Panc1 (cell line): ENCODE results near the gene PTPRN. TPM values are rescaled to one million over a fixed set of nuclear protein-coding genes. Genes with fewer than 3 reads are reported as not detected.

ENCODE experiments used
- ATAC-seq: fragments of 200-7000 bp; cut with Tn5 transposase; 2 replicates; pipeline ENCODE4 v1.9.1; 2020; ENCODE audit warnings: mild to moderate bottlenecking, moderate library complexity
- BruUV-seq: library from RNA; stranded (reverse); fragments of 400-500 nt; replicated peaks from 2 replicates; lab custom pipeline; 2021; lab: Mats Ljungman, UMichigan
- CTCF ChIA-PET: fragments of 300-600 bp; sonication (Branson Sonifier 250); formaldehyde crosslinking; loops from one replicate; lab custom pipeline; 2022; ENCODE audit warnings: antibody characterized with exemption; lab: Charles Lee
- POLR2A ChIA-PET: fragments of 300-600 bp; sonication (Branson Sonifier 250); formaldehyde crosslinking; loops from one replicate; lab custom pipeline; 2022; ENCODE audit warnings: antibody characterized with exemption; lab: Charles Lee
- DNase-seq: peaks from one replicate; pipeline ENCODE4 v3.0.0-alpha.2; 2010; ENCODE audit warnings: low read depth, low spot score
- H3K27ac ChIP-seq: 2 replicates; pipeline ENCODE4 v1.5.1; 2011; ENCODE audit warnings: mild to moderate bottlenecking, low read length, inconsistent platforms
- H3K27me3 ChIP-seq: fragments of 200-500 bp; sonication (Bioruptor generic); 2 replicates; pipeline ENCODE4 v1.6.0; 2014; ENCODE audit warnings: low read length, inconsistent platforms; ENCODE audit not compliant: control insufficient read depth, insufficient read depth
- H3K36me3 ChIP-seq: fragments of 200-500 bp; sonication (Bioruptor generic); 2 replicates; pipeline ENCODE4 v1.5.1; 2014; ENCODE audit warnings: inconsistent platforms, mild to moderate bottlenecking, low read length, moderate library complexity; ENCODE audit not compliant: control insufficient read depth, insufficient read depth
- H3K4me1 ChIP-seq: 2 replicates; pipeline ENCODE4 v1.5.1; 2011; ENCODE audit warnings: inconsistent platforms, mild to moderate bottlenecking, low read length, moderate library complexity; ENCODE audit not compliant: control insufficient read depth, insufficient read depth
- H3K4me3 ChIP-seq, 2 experiments: 2 replicates each; pipeline ENCODE4 v1.5.1; 2011 to 2012; ENCODE audit warnings: low read depth in 2 of 2, low read length in 2 of 2, mild to moderate bottlenecking in 2 of 2, inconsistent platforms in 1 of 2, moderate library complexity in 1 of 2
- H3K9me3 ChIP-seq: fragments of 200-500 bp; sonication (Bioruptor generic); 2 replicates; pipeline ENCODE4 v1.5.1; 2014; ENCODE audit warnings: low read depth, mild to moderate bottlenecking, inconsistent platforms, low read length, moderate library complexity; ENCODE audit not compliant: control insufficient read depth, insufficient read depth
- CTCF ChIP-seq: fragments of 450-650 bp; IDR thresholded peaks from 2 replicates; pipeline ENCODE4 v1.5.1; 2017; ENCODE audit warnings: mild to moderate bottlenecking
- POLR2AphosphoS5 ChIP-seq: IDR thresholded peaks from 2 replicates; pipeline ENCODE4 v1.6.1; 2012; ENCODE audit warnings: mild to moderate bottlenecking, low read depth, low read length, moderate library complexity
- REST ChIP-seq, 2 experiments: IDR thresholded peaks; 2 replicates each; pipeline ENCODE4 v1.6.1; 2011 to 2012; ENCODE audit warnings: low read depth in 2 of 2, control low read depth in 1 of 2, low read length in 1 of 2, mild to moderate bottlenecking in 1 of 2, moderate library complexity in 1 of 2; ENCODE audit not compliant: insufficient read depth in 1 of 2
- TCF7L2 ChIP-seq: IDR thresholded peaks from 2 replicates; pipeline ENCODE4 v1.6.1; 2011; ENCODE audit warnings: mild to moderate bottlenecking, low read depth, low read length, inconsistent platforms
- in situ Hi-C: cut with HindIII; loops from 2 replicates; pipeline ENCODE4 v1.10.0; 2016; ENCODE audit warnings: low sequenced_read_pairs, low pct_unique_long_range_greater_than_20kb
- intact Hi-C: fragments of 100-400 bp; cut with micrococcal nuclease; formaldehyde crosslinking; loops from one replicate; pipeline ENCODE4 v1.10.0; 2022; ENCODE audit not compliant: unreplicated experiment
- total RNA-seq: library from RNA; stranded (reverse); gene quantifications from one replicate; pipeline ENCODE4 v1.2.1, GENCODE V29; 2021; ENCODE audit not compliant: unreplicated experiment

The PTPRN gene
- total RNA-seq, 1 experiment from 2014 or later: not detected

GRCh38 chr2:219291394-219291793, 17.8 kb downstream of the PTPRN start:
- no peaks in the 10 kb centered on the region for H3K9me3 ChIP-seq
- no TSS peak for BruUV-seq
- H3K4me1 ChIP-seq: peaks cover 4% of the 10 kb centered on the region; the same call in 1 of the 2 replicates
- DNase-seq: no peak
- ChIA-PET CTCF (interaction anchor here (2.2 kb wide), 1 partner anchor 12 kb away, joined by 17 read pairs; the partner anchor contains the start of gene DNAJB2), POLR2A (no interaction called here)
- in situ Hi-C loops (no loop called here), intact Hi-C loops (no loop called here)
- H3K36me3 ChIP-seq: no peaks in the 10 kb centered on the region
- no peak overlapping the region for H3K27ac ChIP-seq
- ATAC-seq: no peak
- H3K4me3 ChIP-seq: no peak overlapping the region
- TF ChIP-seq POLR2AphosphoS5 (no peak), REST (IDR thresholded peaks at IDR 0.05; ENCODE audit: insufficient read depth in 1 of 2, low read depth in 2 of 2, low read length in 1 of 2) (no peak), CTCF (no peak), TCF7L2 (no peak)
- no peaks in the 10 kb centered on the region for H3K27me3 ChIP-seq

GRCh38 chr2:219290381-219291171, 18.6 kb downstream of the PTPRN start:
- in situ Hi-C loops (no loop called here), intact Hi-C loops (no loop called here)
- no peaks in the 10 kb centered on the region for H3K36me3 ChIP-seq
- no peak for TF ChIP-seq REST (IDR thresholded peaks at IDR 0.05; ENCODE audit: insufficient read depth in 1 of 2, low read depth in 2 of 2, low read length in 1 of 2)
- CTCF ChIA-PET: interaction anchor here (2.2 kb wide), 1 partner anchor 12 kb away, joined by 17 read pairs; the partner anchor contains the start of gene DNAJB2
- H3K4me3 ChIP-seq: no peak overlapping the region
- DNase-seq: no peak
- H3K27ac ChIP-seq: no peak overlapping the region
- H3K9me3 ChIP-seq: no peaks in the 10 kb centered on the region
- H3K4me1 ChIP-seq: peaks cover 4% of the 10 kb centered on the region; the same call in 1 of the 2 replicates
- POLR2A ChIA-PET: no interaction called here
- H3K27me3 ChIP-seq: no peaks in the 10 kb centered on the region
- no TSS peak for BruUV-seq
- ATAC-seq: no peak
